ENCODE data around the gene PALD1.

Gene PALD1

DNA sequence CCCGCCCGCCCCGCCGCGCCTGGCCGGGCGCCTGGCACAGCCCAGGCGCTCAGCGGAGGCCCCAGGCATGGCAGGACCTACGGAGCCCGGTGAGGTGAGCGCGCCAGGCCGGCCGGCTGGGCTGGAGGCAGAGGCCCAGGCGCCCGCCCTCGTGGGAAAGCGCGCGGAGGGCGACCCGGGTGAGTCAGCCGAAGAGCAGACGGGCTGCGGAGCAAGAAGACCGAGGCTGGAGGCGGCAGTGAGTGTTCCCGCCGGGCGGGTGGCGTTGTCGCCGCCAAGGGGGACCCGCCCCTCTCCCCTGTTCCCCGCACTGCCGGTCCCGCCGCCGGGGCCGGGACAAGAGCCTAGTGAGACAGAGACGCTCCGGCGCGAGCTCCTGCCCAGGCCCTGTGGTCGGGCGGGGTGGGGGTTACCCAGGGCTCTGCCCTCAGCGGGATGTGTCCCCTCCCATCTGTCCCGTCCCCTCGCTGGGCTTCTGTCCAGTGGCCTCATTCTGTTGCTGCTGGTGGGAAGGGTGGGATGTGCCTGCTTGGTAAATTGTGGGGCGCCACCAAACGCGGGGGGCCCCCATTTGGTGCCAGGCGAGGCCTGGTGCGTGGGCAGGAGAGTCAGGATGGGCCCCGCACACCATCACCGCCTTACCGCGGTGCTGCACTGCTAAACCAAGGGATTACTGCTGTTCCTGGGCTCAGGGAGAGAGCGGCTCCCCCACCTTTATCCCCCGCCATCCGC is 20.1 kb upstream of the PALD1 start:
- Histone ChIP-seq H4K91ac (ENCODE audit: low read depth, low read length, poor library complexity) (no peak overlapping the region), H3K9ac (ENCODE audit: low read depth, low read length, poor library complexity) (peak overlapping the region; percentile 66), H3K4ac (ENCODE audit: low read length) (no peak overlapping the region), H3K23ac (ENCODE audit: low read depth, low read length, poor library complexity) (peak overlapping the region; percentile 61), H3K14ac (ENCODE audit: low read length) (no peak overlapping the region), H3K4me1 (ENCODE audit: control insufficient read depth in 2 of 2, insufficient read depth in 1 of 2, low read depth in 1 of 2, low read length in 2 of 2) (peaks cover 7 to 17% of the 10 kb centered on the region in 2 donors), H3K18ac (ENCODE audit: low read length) (peak overlapping the region; percentile 88), H2AK5ac (ENCODE audit: low read depth, low read length) (no peak overlapping the region), H3K9me3 (replicated peaks in 1 of 2; ENCODE audit: control insufficient read depth in 2 of 2, insufficient read depth in 1 of 2, low read depth in 1 of 2, low read length in 2 of 2) (peaks cover 0 to 4% of the 10 kb centered on the region in 2 donors), H3K27ac (replicated peaks; ENCODE audit: low read length) (no peak overlapping the region), H2BK12ac (ENCODE audit: low read length) (peak overlapping the region; percentile 26), H2BK120ac (ENCODE audit: low read depth, low read length) (no peak overlapping the region), H2BK5ac (ENCODE audit: low read length) (no peak overlapping the region), H3K27me3 (ENCODE audit: control insufficient read depth in 3 of 3, insufficient read depth in 3 of 3, low read depth in 1 of 3, low read length in 3 of 3) (peaks cover 12 to 63% (median 54%) of the 10 kb centered on the region in 3 experiments), H4K8ac (ENCODE audit: low read depth, low read length) (no peak overlapping the region), H3K79me1 (ENCODE audit: low read depth, low read length) (no peaks in the 10 kb centered on the region), H2AFZ (ENCODE audit: low read length) (peak overlapping the region; percentile 95), H3K4me3 (ENCODE audit: low read length in 2 of 2) (peak overlapping the region; percentile 33 to 61), H3K36me3 (replicated peaks in 1 of 2; ENCODE audit: control insufficient read depth in 2 of 2, insufficient read depth in 2 of 2, low read length in 2 of 2) (no peaks in the 10 kb centered on the region), H3K4me2 (ENCODE audit: insufficient read depth, low read length, poor library complexity, severe bottlenecking) (peak overlapping the region; percentile 87), H2BK15ac (ENCODE audit: low read length) (no peak overlapping the region)
- no CpG with 5 or more reads among the region's 62 CpGs for WGBS, 2 donors (ENCODE audit: extremely low coverage in 2 of 2, insufficient read length in 2 of 2, insufficient replicate concordance in 1 of 2)
- DNase-seq (ENCODE audit: low spot score): peak; percentile 41

DNA sequence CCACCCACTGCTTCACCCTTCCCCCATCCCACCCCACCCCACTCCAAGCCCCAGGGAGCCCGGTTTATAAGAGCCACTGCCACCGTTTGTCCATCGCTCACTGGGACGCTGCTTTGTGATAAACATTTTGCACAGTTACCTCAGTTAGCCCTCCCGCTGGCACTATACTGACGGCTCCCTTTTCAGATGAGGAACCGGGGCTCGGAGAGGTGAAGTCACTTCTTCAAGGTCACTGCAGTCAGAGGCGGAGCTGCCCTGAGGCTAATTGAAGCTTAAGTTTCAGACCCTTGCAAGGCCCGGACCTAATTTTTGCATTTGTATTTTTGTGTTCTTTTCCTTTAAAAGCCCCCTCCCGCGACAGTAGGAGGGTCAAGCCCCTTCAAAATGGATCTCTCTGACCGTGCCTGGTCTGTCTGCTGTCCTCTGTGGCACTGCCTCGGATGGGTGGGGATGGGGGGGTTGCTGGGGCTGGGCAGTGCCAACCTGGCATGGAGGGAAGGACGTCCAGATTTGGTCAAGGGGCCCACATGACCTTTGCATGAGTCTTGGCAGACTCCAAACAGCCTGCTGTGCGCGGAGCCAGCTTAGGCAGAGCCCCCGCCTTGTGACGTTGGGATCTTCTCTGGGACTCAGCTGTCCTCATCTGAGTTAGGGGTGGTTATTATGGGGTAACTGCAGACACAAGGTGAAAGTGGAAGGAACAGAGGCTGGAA is 19.4 kb upstream of the PALD1 start:
- Histone ChIP-seq H3K9ac (ENCODE audit: low read depth, low read length, poor library complexity) (no peak overlapping the region), H2BK5ac (ENCODE audit: low read length) (no peak overlapping the region), H3K4ac (ENCODE audit: low read length) (no peak overlapping the region), H2AK5ac (ENCODE audit: low read depth, low read length) (no peak overlapping the region), H2BK12ac (ENCODE audit: low read length) (no peak overlapping the region), H2BK120ac (ENCODE audit: low read depth, low read length) (no peak overlapping the region), H3K79me1 (ENCODE audit: low read depth, low read length) (no peaks in the 10 kb centered on the region), H3K4me3 (ENCODE audit: low read length in 2 of 2) (no peak overlapping the region), H2BK15ac (ENCODE audit: low read length) (peak overlapping the region; percentile 19), H3K18ac (ENCODE audit: low read length) (peak overlapping the region; percentile 29), H4K8ac (ENCODE audit: low read depth, low read length) (no peak overlapping the region), H3K23ac (ENCODE audit: low read depth, low read length, poor library complexity) (peak overlapping the region; percentile 32), H3K14ac (ENCODE audit: low read length) (no peak overlapping the region), H3K9me3 (replicated peaks in 1 of 2; ENCODE audit: control insufficient read depth in 2 of 2, insufficient read depth in 1 of 2, low read depth in 1 of 2, low read length in 2 of 2) (peaks cover 0 to 4% of the 10 kb centered on the region in 2 donors), H3K27me3 (ENCODE audit: control insufficient read depth in 3 of 3, insufficient read depth in 3 of 3, low read depth in 1 of 3, low read length in 3 of 3) (peaks cover 12 to 61% (median 54%) of the 10 kb centered on the region in 3 experiments), H4K91ac (ENCODE audit: low read depth, low read length, poor library complexity) (no peak overlapping the region), H2AFZ (ENCODE audit: low read length) (peak overlapping the region; percentile 95), H3K4me2 (ENCODE audit: insufficient read depth, low read length, poor library complexity, severe bottlenecking) (peak overlapping the region; percentile 87), H3K4me1 (ENCODE audit: control insufficient read depth in 2 of 2, insufficient read depth in 1 of 2, low read depth in 1 of 2, low read length in 2 of 2) (peaks cover 7 to 17% of the 10 kb centered on the region in 2 donors), H3K36me3 (replicated peaks in 1 of 2; ENCODE audit: control insufficient read depth in 2 of 2, insufficient read depth in 2 of 2, low read length in 2 of 2) (no peaks in the 10 kb centered on the region), H3K27ac (replicated peaks; ENCODE audit: low read length) (no peak overlapping the region)
- WGBS, 2 donors (ENCODE audit: extremely low coverage in 2 of 2, insufficient read length in 2 of 2, insufficient replicate concordance in 1 of 2): no CpG with 5 or more reads among the region's 19 CpGs
- DNase-seq (ENCODE audit: low spot score): no peak

DNA sequence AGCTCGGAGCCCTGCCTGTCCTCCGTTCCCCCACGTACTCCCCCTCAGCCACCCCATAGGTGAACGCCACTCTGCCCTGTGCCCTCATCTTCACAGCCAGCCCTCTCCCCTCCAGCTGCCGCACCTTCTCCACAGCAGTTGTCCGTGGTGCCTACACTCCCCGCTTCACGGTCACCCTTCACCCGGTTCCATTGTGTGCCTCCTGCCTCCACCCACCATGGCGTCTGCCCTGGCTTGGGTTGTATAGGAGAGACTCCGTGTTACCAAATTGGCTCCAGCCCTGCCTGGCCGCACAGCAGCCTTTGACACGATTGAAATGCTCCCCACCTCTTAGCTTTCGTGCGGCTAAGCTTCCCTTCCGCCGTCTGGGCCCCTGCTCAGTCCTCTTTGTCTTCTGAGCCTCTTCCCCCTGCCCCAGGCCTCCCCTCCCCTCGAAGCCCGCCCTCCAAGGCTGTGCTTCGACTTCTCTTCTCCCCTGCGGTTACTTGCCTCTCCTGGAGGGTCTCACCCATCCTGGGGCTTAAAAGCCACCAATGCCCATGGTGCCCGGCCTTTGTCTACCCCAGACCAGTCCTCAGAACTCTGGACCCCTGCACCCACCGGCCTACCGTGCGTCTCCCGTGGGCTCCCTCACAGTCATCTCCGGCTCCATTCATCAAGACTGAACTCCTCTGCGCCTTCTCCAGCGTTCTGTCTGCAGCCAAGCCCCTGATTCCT is 18.6 kb upstream of the PALD1 start:
- H3K18ac ChIP-seq (ENCODE audit: low read length): peak overlapping the region; percentile 52
- peak overlapping the region; percentile 95 for H2AFZ ChIP-seq (ENCODE audit: low read length)
- H2BK5ac ChIP-seq (ENCODE audit: low read length): no peak overlapping the region
- no peaks in the 10 kb centered on the region for H3K36me3 ChIP-seq (replicated peaks in 1 of 2; ENCODE audit: control insufficient read depth in 2 of 2, insufficient read depth in 2 of 2, low read length in 2 of 2)
- WGBS, 2 donors (ENCODE audit: extremely low coverage in 2 of 2, insufficient read length in 2 of 2, insufficient replicate concordance in 1 of 2): no CpG with 5 or more reads among the region's 29 CpGs
- no peak overlapping the region for H4K8ac ChIP-seq (ENCODE audit: low read depth, low read length)
- H2BK12ac ChIP-seq (ENCODE audit: low read length): peak overlapping the region; percentile 0
- H4K91ac ChIP-seq (ENCODE audit: low read depth, low read length, poor library complexity): no peak overlapping the region
- H3K79me1 ChIP-seq (ENCODE audit: low read depth, low read length): no peaks in the 10 kb centered on the region
- H3K9me3 ChIP-seq (replicated peaks in 1 of 2; ENCODE audit: control insufficient read depth in 2 of 2, insufficient read depth in 1 of 2, low read depth in 1 of 2, low read length in 2 of 2): peaks cover 0 to 4% of the 10 kb centered on the region in 2 donors
- no peak for DNase-seq (ENCODE audit: low spot score)
- H3K4ac ChIP-seq (ENCODE audit: low read length): no peak overlapping the region
- H3K9ac ChIP-seq (ENCODE audit: low read depth, low read length, poor library complexity): peak overlapping the region; percentile 24
- H3K27ac ChIP-seq (replicated peaks; ENCODE audit: low read length): no peak overlapping the region
- peaks cover 7 to 17% of the 10 kb centered on the region in 2 donors for H3K4me1 ChIP-seq (ENCODE audit: control insufficient read depth in 2 of 2, insufficient read depth in 1 of 2, low read depth in 1 of 2, low read length in 2 of 2)
- peak overlapping the region; percentile 32 for H3K23ac ChIP-seq (ENCODE audit: low read depth, low read length, poor library complexity)
- H3K14ac ChIP-seq (ENCODE audit: low read length): peak overlapping the region; percentile 72
- peak overlapping the region; percentile 19 for H2BK15ac ChIP-seq (ENCODE audit: low read length)
- no peak overlapping the region for H3K4me3 ChIP-seq (ENCODE audit: low read length in 2 of 2)
- H2AK5ac ChIP-seq (ENCODE audit: low read depth, low read length): no peak overlapping the region
- H2BK120ac ChIP-seq (ENCODE audit: low read depth, low read length): no peak overlapping the region
- H3K27me3 ChIP-seq (ENCODE audit: control insufficient read depth in 3 of 3, insufficient read depth in 3 of 3, low read depth in 1 of 3, low read length in 3 of 3): peaks cover 12 to 55% (median 53%) of the 10 kb centered on the region in 3 experiments
- H3K4me2 ChIP-seq (ENCODE audit: insufficient read depth, low read length, poor library complexity, severe bottlenecking): no peak overlapping the region
